Ishikawa (cell line): ENCODE data around the gene ZNF474.

Experiments
- CEBPB ChIP-seq: IDR thresholded peaks from 2 replicates; pipeline ENCODE4 v1.6.1; 2012
- CREB1 ChIP-seq: IDR thresholded peaks from 2 replicates; pipeline ENCODE4 v1.6.1; 2012; ENCODE audit warnings: low read depth
- EP300 ChIP-seq: IDR thresholded peaks from 2 replicates; pipeline ENCODE4 v1.6.1; 2012; ENCODE audit warnings: borderline replicate concordance
- FOXM1 ChIP-seq: IDR thresholded peaks from 2 replicates; pipeline ENCODE4 v1.6.1; 2012; ENCODE audit warnings: low read depth, borderline replicate concordance
- TEAD4 ChIP-seq: IDR thresholded peaks from 2 replicates; pipeline ENCODE4 v1.6.1; 2012
- YY1 ChIP-seq: IDR thresholded peaks from 2 replicates; pipeline ENCODE4 v1.6.1; 2012; ENCODE audit warnings: low read depth
- TF ChIP-seq, protein P1 (sequence below): IDR thresholded peaks from 2 replicates; pipeline ENCODE4 v1.6.1; 2012; ENCODE audit warnings: low read depth, mild to moderate bottlenecking

DNA sequence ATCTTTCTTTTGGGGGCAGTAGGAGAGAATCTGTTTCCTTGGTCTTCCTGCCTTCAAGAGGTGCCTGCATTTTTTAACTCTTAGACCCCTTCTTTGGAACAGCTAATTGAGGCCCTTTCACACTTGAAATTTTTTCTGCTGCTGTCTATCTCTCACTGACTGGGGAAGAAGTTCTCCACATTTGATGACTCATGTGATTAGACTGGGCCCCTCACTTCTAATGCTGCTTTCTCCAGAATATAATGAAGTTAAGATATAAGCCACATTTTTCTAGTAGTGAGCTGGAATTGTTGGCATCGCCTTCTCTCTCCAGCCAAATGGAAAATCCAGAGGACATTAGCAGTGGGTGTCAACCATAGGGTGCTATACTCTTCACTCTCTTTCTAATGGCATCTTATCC, 12.4 kb downstream of the ZNF474 start:
- TF ChIP-seq, protein P1, sequence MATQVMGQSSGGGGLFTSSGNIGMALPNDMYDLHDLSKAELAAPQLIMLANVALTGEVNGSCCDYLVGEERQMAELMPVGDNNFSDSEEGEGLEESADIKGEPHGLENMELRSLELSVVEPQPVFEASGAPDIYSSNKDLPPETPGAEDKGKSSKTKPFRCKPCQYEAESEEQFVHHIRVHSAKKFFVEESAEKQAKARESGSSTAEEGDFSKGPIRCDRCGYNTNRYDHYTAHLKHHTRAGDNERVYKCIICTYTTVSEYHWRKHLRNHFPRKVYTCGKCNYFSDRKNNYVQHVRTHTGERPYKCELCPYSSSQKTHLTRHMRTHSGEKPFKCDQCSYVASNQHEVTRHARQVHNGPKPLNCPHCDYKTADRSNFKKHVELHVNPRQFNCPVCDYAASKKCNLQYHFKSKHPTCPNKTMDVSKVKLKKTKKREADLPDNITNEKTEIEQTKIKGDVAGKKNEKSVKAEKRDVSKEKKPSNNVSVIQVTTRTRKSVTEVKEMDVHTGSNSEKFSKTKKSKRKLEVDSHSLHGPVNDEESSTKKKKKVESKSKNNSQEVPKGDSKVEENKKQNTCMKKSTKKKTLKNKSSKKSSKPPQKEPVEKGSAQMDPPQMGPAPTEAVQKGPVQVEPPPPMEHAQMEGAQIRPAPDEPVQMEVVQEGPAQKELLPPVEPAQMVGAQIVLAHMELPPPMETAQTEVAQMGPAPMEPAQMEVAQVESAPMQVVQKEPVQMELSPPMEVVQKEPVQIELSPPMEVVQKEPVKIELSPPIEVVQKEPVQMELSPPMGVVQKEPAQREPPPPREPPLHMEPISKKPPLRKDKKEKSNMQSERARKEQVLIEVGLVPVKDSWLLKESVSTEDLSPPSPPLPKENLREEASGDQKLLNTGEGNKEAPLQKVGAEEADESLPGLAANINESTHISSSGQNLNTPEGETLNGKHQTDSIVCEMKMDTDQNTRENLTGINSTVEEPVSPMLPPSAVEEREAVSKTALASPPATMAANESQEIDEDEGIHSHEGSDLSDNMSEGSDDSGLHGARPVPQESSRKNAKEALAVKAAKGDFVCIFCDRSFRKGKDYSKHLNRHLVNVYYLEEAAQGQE: no peak
- TF ChIP-seq YY1: no peak
- no peak for TF ChIP-seq TEAD4
- no peak for TF ChIP-seq CEBPB
- no peak for TF ChIP-seq CREB1
- TF ChIP-seq FOXM1: no peak
- TF ChIP-seq EP300: no peak
